NB4 (cell line): ENCODE measurements around the gene RPS26.

Experiments used
- DNase-seq: peaks from one replicate; pipeline ENCODE4 v3.0.0; 2010; ENCODE audit warnings: low read depth
- H3K4me3 ChIP-seq: one replicate; pipeline ENCODE4 v1.5.1; 2011; ENCODE audit warnings: mild to moderate bottlenecking, low read depth, low read length, moderate library complexity
- MYC ChIP-seq: IDR thresholded peaks from 2 replicates; pipeline ENCODE4 v1.6.1; 2011; ENCODE audit warnings: low read depth, low read length
- POLR2A ChIP-seq: IDR thresholded peaks from 2 replicates; pipeline ENCODE4 v1.6.1; 2011; ENCODE audit warnings: mild to moderate bottlenecking; ENCODE audit not compliant: insufficient read length; ENCODE audit errors: extremely low read depth
- TF ChIP-seq, protein P1 (sequence below): IDR thresholded peaks from 2 replicates; pipeline ENCODE4 v1.6.1; 2011; ENCODE audit warnings: low read depth, low read length
- TF ChIP-seq, protein P2 (sequence below): IDR thresholded peaks from one replicate; pipeline ENCODE4 v1.5.1; 2012; ENCODE audit warnings: low read depth, low read length

The RPS26 gene

DNA sequence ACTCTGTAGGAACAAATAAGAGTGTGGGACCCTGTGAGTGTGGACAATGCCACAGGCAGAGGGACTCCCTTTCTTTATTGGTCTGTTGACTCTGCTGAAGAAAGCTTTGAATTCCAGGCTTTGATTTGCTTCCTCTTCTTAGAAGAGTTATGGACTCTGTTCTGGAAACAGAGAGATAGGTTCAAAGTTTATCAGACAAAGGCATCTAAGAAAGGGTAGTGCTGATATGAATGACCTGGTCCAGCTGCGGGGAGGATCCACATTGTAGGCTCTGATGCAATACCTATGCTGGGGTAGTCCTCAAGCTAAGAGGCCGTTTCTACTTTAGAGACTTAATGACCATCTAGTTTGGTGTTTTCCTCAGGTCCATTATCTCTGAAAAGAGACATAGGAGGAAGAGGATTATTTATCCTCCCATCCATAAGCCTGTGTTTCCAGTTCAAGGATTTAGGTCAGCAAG, 31.6 kb upstream of the RPS26 start:
- no peak overlapping the region for H3K4me3 ChIP-seq
- TF ChIP-seq POLR2A: no peak
- TF ChIP-seq, protein P1, sequence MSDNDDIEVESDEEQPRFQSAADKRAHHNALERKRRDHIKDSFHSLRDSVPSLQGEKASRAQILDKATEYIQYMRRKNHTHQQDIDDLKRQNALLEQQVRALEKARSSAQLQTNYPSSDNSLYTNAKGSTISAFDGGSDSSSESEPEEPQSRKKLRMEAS: no peak
- TF ChIP-seq, protein P2, sequence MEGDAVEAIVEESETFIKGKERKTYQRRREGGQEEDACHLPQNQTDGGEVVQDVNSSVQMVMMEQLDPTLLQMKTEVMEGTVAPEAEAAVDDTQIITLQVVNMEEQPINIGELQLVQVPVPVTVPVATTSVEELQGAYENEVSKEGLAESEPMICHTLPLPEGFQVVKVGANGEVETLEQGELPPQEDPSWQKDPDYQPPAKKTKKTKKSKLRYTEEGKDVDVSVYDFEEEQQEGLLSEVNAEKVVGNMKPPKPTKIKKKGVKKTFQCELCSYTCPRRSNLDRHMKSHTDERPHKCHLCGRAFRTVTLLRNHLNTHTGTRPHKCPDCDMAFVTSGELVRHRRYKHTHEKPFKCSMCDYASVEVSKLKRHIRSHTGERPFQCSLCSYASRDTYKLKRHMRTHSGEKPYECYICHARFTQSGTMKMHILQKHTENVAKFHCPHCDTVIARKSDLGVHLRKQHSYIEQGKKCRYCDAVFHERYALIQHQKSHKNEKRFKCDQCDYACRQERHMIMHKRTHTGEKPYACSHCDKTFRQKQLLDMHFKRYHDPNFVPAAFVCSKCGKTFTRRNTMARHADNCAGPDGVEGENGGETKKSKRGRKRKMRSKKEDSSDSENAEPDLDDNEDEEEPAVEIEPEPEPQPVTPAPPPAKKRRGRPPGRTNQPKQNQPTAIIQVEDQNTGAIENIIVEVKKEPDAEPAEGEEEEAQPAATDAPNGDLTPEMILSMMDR: no peak
- TF ChIP-seq MYC: no peak
- DNase-seq: no peak

DNA sequence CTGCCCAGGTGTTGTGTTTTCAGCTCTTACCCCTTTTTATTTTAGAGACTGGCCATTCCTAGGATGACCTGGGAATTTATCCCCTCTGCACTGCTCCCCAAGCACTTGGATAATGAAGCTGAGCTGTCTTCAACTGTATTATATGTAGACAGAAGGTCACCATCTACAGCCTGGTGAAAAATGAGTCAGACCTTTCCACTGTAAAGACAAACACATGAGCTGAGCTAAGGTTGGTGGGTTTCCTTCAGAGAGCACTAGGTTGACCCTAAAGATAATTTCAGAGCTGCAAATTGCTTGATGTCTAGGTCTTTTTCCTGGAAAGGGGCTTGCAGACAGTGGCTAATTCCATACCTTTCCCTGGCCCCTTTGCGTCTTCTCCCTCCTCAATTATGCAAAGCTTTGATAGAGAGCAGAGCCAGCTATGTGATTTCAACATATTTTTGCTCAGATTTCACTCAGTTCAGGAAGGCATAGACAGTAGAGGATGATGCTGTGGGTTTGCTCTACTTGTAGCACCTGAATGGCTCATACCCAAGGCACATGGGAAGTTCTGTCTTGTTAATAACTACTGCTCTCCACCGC, 30.1 kb upstream of the RPS26 start:
- H3K4me3 ChIP-seq: no peak overlapping the region
- TF ChIP-seq, protein P1: no peak
- TF ChIP-seq, protein P2: no peak
- TF ChIP-seq POLR2A (no peak), MYC (no peak)
- DNase-seq: no peak

DNA sequence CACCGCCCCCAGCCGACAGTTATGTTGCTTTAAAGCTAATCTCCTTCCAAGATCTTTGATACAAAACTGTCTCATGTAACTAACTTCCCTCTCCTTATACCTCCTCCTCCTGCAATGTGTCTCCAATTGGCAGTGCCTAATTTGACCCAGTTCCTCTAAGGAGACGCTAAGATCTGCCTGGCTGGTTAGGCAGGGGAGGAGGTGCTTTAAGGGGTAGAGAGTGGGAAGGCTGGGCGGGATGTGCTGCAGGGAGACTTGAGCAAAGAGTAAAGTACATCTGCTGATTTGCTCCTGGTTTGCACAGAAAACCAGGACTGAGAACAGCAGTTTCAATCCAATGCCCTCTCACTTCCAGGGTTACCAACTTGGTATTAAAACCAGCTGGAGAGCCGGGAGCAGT, 28.2 kb upstream of the RPS26 start:
- no peak overlapping the region for H3K4me3 ChIP-seq
- DNase-seq: no peak
- TF ChIP-seq MYC (no peak), POLR2A (no peak)
- TF ChIP-seq, protein P1: no peak
- TF ChIP-seq, protein P2: no peak

DNA sequence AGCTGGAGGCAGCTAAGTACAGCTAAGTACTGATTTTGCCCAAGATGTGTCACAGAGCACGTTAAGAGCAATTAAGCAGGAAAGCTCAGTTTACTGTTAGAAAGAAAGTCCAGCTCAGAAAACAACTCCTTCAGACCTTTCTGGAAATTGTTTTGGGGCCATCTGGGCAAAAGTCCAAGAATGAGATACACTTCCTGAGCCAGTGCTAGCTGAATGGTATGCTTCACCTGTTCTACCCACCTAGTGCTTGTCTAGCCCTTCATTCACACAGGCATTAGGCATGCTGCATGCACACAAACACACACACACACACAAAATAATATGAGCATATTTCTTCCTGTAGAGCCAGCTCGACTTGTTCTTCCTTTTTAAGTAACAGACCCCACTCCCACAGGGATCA, 27.5 kb upstream of the RPS26 start:
- H3K4me3 ChIP-seq: no peak overlapping the region
- no peak for DNase-seq
- TF ChIP-seq MYC: no peak
- TF ChIP-seq, protein P2: no peak
- no peak for TF ChIP-seq POLR2A
- TF ChIP-seq, protein P1: no peak

DNA sequence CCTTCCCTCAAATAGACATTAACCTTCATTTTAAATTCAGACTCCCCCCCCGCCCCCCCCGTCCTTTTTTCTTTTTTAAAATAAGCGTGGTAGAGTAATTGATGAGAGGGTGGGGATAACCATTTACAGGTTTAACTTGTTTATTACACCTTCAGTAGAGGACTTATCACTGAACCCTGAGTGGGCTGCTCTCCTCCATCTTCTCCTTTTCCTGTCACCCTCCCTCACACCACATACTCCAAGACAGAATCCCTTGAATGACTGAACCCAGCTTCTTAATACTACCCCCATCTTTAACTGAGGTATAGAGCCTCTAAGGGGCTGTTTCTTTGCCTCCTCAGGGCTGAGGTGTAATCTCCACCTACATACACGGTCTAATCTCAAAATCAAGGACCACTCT, 24.5 kb upstream of the RPS26 start:
- DNase-seq: no peak
- no peak overlapping the region for H3K4me3 ChIP-seq
- TF ChIP-seq POLR2A (no peak), MYC (no peak)
- TF ChIP-seq, protein P1: no peak
- TF ChIP-seq, protein P2: no peak

DNA sequence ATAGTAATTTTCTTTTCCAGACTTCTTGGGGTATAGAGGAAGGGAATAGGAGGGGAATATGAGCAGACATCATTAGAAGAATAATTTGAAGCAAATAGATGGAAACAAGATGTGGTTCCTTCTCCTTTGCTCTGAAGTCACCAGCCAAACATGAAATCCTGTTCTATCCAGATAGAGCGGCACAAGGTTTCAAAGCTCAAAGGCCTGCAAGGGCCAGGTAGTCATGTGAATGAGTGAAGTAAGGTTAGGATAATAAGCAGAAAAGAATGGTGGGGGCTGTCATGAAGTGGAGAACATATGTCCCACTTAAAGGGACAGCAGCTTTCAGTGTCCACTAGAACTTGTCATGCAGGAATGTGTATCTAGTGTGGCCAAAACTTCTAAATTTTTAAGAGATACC, 23.4 kb upstream of the RPS26 start:
- DNase-seq: no peak
- no peak overlapping the region for H3K4me3 ChIP-seq
- TF ChIP-seq POLR2A (no peak), MYC (no peak)
- TF ChIP-seq, protein P2: no peak
- TF ChIP-seq, protein P1: no peak
